Peyer's patch (tissue), 4 donors: Measurements from ENCODE around the gene RPTOR.

Source experiments
- POLR2A ChIP-seq, 2 donors: fragments of 450-650 bp; IDR thresholded peaks; one replicate each; pipeline ENCODE4 v1.5.1; 2017; ENCODE audit warnings: antibody characterized with exemption in 2 of 2, mild to moderate bottlenecking in 2 of 2, moderate library complexity in 2 of 2
- TF ChIP-seq, protein P1 (sequence below), 6 experiments: fragments of 450-650 bp in 4 of 6; fragments of 200-600 bp in 2 of 6; sonication (generic) in 1 of 6; IDR thresholded peaks; one replicate each; pipeline ENCODE4 v1.5.1; 2017 to 2019; ENCODE audit warnings: antibody characterized with exemption in 6 of 6, mild to moderate bottlenecking in 3 of 6, moderate library complexity in 1 of 6

DNA sequence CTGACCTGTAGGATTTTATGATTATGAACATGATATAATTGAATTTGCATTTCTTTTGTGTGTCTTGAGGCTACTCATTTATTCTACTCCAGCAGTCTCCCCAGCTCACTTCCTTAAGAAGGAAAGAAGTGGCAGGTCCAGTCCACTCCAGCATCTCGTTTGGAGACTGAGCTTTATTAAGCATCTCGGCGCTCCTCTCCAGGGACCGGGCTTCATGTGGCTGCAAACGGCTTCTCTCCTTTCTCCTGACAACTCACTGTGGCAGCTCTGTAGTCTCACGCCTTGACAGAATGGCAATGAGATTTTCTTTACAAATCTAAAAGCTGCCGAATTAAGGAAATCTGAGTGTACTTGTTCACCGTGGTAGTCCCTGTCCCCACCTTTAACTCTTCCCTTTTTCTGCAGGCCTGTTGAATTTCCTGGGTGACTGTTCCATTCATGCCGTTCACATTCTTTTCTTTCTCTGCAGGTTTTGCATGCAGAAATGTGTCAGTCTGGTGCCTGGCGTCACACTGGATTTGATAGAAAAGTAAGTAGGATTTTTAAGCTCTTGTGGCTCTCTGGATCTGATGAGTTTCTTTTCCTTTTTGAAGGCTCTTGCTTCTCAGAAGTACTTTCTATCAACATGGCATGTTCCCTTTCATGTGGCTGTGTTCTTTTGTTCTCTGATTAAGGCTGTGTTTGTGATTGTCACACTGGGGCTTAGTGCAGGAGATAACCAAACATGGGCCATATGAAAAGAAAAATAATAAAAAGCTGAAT lies 246.5 kb downstream of the RPTOR start:
- TF ChIP-seq, protein P1, sequence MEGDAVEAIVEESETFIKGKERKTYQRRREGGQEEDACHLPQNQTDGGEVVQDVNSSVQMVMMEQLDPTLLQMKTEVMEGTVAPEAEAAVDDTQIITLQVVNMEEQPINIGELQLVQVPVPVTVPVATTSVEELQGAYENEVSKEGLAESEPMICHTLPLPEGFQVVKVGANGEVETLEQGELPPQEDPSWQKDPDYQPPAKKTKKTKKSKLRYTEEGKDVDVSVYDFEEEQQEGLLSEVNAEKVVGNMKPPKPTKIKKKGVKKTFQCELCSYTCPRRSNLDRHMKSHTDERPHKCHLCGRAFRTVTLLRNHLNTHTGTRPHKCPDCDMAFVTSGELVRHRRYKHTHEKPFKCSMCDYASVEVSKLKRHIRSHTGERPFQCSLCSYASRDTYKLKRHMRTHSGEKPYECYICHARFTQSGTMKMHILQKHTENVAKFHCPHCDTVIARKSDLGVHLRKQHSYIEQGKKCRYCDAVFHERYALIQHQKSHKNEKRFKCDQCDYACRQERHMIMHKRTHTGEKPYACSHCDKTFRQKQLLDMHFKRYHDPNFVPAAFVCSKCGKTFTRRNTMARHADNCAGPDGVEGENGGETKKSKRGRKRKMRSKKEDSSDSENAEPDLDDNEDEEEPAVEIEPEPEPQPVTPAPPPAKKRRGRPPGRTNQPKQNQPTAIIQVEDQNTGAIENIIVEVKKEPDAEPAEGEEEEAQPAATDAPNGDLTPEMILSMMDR (IDR thresholded peaks at IDR 0.05), result no peak
- no peak for TF ChIP-seq POLR2A (IDR thresholded peaks at IDR 0.05)
